ENCODE results near the gene TNIK.

Gene TNIK

DNA sequence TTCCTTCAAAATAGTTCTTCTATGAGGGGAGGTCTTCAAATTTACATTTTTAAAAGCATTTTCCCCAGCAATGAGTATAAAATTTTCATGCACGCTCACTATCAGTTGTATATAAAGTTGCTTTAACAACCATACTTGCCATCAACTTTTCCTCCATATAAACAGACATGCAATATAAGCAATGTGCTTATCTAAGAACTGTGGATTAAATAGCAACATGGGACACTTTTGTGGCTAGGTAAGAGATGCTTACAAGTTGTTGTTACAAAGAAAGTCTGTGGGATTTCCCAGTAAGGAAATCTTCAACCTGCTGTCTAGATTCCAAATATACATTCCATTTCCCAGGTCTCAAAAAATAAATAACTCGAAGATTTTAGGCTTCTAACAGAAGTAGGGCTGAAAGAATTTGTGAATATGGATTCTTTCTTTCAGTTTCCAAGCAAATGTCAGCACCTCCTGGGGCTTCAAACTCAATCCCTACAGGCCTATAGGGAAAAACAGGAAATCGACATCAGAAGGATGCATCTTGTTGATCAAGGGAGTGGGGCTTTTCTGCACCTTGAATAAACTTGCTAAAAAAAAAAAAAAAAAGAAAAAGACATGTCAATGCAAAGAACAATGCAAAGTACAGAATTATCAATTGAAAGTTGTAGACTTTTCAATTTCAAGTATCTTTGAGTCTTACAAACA is 16.1 kb downstream of the TNIK start:
- Histone ChIP-seq H3K27me3 (replicated peaks; ENCODE audit: control insufficient read depth, insufficient read depth, low read length) (no peaks in the 10 kb centered on the region), H3K4me3 (ENCODE audit: low read length) (no peak overlapping the region), H3K4me1 (ENCODE audit: control insufficient read depth, insufficient read depth, low read length) (no peaks in the 10 kb centered on the region), H3K9me3 (ENCODE audit: control insufficient read depth, low read length) (no peaks in the 10 kb centered on the region), H3K9ac (ENCODE audit: low read length) (no peak overlapping the region), H3K36me3 (ENCODE audit: control insufficient read depth, insufficient read depth, low read length, severe bottlenecking) (no peaks in the 10 kb centered on the region)
- DNase-seq (ENCODE audit: low read depth), result no peak

DNA sequence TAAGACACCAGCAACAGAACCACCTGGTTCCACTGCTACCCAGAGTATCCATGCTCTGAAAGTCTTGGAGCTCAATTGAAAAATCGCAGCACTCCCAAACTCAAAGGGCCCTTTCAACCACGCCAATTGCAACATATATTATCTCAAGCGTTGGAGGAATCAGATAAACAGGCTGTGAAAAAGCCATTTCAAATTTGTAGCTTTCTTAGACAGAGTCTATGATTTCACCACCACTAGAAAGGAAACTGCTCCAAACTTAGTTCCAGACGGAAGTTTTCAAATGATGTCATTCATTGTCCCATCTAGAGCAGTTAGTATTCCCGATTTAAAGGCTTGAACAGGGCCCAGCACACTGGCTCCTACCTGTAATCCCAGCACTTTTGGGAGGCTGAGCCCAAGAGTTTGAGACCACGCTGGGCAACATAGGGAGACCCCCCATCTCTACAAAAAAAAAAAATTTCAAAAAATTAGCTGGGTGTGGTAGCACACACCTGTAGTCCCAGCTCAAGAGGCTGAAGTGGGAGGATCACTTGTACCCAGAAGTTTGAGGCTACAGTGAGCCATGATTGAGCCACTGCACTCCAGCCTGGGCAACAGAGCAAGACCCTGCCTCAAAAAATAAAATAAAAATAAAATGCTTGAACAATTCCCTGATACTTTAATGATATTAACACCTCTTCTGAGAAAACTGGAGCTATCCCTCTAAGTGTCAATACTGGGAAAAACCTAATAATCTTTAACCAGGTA is 16.8 kb downstream of the TNIK start:
- no peak for DNase-seq (ENCODE audit: low read depth)
- H3K27me3 ChIP-seq (replicated peaks; ENCODE audit: control insufficient read depth, insufficient read depth, low read length), result no peaks in the 10 kb centered on the region
- H3K9ac ChIP-seq (ENCODE audit: low read length), result no peak overlapping the region
- no peak overlapping the region for H3K4me3 ChIP-seq (ENCODE audit: low read length)
- H3K9me3 ChIP-seq (ENCODE audit: control insufficient read depth, low read length), result no peaks in the 10 kb centered on the region
- no peaks in the 10 kb centered on the region for H3K36me3 ChIP-seq (ENCODE audit: control insufficient read depth, insufficient read depth, low read length, severe bottlenecking)
- H3K4me1 ChIP-seq (ENCODE audit: control insufficient read depth, insufficient read depth, low read length), result no peaks in the 10 kb centered on the region

DNA sequence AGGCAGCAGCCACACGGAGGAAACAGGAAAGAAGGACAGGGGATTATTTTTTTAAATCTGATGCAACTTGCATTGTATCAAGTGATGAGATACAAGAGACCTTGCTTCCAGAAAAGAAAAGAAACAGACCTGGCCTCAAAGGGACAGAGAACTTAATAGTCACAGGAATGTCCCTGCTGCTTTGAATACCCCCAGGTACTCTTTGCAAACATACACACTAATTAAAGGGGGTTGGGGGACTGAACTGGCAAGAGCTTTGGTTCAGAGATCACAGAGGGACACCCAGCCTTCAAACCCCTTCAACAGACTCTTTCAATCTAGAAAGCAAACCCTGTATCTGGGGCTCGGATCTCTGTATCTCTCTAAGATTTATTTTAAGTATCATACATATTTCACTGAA is 18.0 kb downstream of the TNIK start:
- Histone ChIP-seq H3K36me3 (ENCODE audit: control insufficient read depth, insufficient read depth, low read length, severe bottlenecking) (no peaks in the 10 kb centered on the region), H3K4me3 (ENCODE audit: low read length) (no peak overlapping the region), H3K27me3 (replicated peaks; ENCODE audit: control insufficient read depth, insufficient read depth, low read length) (no peaks in the 10 kb centered on the region), H3K9me3 (ENCODE audit: control insufficient read depth, low read length) (no peaks in the 10 kb centered on the region), H3K4me1 (ENCODE audit: control insufficient read depth, insufficient read depth, low read length) (no peaks in the 10 kb centered on the region), H3K9ac (ENCODE audit: low read length) (no peak overlapping the region)
- no peak for DNase-seq (ENCODE audit: low read depth)

DNA sequence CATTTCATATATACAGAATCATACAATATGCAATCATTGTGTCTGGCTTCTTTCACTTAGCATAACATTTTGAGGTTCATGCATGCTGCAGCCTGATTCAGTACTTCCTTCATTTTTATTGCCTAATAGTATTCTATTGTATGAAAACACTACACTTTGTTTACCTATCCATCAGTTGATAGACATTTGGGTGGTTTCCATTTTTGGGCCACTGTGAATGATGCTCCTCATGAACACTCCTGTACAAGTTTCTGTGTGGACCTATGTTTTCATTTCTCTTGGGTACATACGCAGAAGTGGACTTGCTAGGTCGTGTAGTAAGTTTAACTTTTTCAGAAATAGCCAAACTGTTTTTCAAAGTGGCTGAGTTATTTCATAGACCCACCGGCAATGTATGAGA is 18.8 kb downstream of the TNIK start:
- no peak for DNase-seq (ENCODE audit: low read depth)

DNA sequence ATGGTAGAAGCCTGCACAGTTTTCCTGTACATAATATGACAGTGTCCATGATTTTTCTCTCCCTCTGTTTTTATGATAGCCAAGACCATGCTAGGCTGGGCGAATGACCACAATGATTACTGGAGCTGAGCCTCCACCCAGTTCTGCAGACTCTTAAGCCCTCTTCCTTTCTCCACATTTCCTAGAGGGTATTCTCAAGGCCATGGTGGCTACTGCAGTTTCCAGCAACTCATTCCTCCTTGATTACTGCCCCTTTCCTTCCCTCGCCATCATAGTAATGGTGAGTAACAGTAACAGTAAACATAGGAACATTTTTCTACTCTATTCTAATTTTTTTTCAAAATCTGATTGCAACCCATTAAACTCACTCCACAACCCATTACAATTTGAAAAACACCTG is 20.2 kb downstream of the TNIK start:
- H3K27me3 ChIP-seq (replicated peaks; ENCODE audit: control insufficient read depth, insufficient read depth, low read length), result no peaks in the 10 kb centered on the region
- no peaks in the 10 kb centered on the region for H3K4me1 ChIP-seq (ENCODE audit: control insufficient read depth, insufficient read depth, low read length)
- H3K9ac ChIP-seq (ENCODE audit: low read length), result no peak overlapping the region
- no peaks in the 10 kb centered on the region for H3K9me3 ChIP-seq (ENCODE audit: control insufficient read depth, low read length)
- DNase-seq (ENCODE audit: low read depth), result no peak
- H3K4me3 ChIP-seq (ENCODE audit: low read length), result no peak overlapping the region
- H3K36me3 ChIP-seq (ENCODE audit: control insufficient read depth, insufficient read depth, low read length, severe bottlenecking), result no peaks in the 10 kb centered on the region

More for the DNA sequence above, 18.8 kb downstream of the TNIK start:
- Histone ChIP-seq H3K36me3 (ENCODE audit: control insufficient read depth, insufficient read depth, low read length, severe bottlenecking) (no peaks in the 10 kb centered on the region), H3K27me3 (replicated peaks; ENCODE audit: control insufficient read depth, insufficient read depth, low read length) (no peaks in the 10 kb centered on the region), H3K9ac (ENCODE audit: low read length) (no peak overlapping the region), H3K9me3 (ENCODE audit: control insufficient read depth, low read length) (no peaks in the 10 kb centered on the region), H3K4me3 (ENCODE audit: low read length) (no peak overlapping the region), H3K4me1 (ENCODE audit: control insufficient read depth, insufficient read depth, low read length) (no peaks in the 10 kb centered on the region)

DNA sequence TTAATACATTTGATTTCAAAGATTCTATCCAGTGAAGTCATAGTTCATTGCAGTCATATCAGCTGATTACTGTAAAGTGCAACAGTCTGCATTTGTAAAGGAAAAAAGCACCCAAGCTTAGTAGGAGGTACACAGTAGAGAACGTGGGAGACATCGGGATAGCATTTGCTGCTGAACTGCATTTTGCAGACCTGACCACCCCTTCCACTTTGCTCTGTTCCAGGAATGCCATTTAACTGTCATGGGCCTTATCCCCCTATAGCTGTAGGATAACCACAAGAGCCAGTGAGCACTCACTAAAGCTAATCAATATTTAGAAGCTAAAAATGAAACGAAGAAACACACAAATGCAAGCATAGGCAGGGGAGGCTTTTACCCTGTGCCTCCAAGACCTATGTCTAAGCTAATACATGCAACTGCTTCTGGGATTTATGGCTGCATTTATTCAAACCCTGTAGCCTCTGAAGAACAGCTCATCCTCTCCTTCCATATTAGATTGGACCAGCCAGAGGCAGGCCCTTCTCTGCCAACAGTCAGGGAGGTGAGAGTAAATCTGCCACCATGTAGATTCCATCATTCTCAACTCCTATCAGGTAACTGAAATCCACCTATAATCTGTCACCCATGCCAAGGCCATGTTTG is 23.0 kb downstream of the TNIK start:
- H3K4me1 ChIP-seq (ENCODE audit: control insufficient read depth, insufficient read depth, low read length), result no peaks in the 10 kb centered on the region
- H3K27me3 ChIP-seq (replicated peaks; ENCODE audit: control insufficient read depth, insufficient read depth, low read length), result no peaks in the 10 kb centered on the region
- H3K36me3 ChIP-seq (ENCODE audit: control insufficient read depth, insufficient read depth, low read length, severe bottlenecking), result no peaks in the 10 kb centered on the region
- H3K4me3 ChIP-seq (ENCODE audit: low read length), result no peak overlapping the region
- H3K9me3 ChIP-seq (ENCODE audit: control insufficient read depth, low read length), result no peaks in the 10 kb centered on the region
- H3K9ac ChIP-seq (ENCODE audit: low read length), result no peak overlapping the region
- no peak for DNase-seq (ENCODE audit: low read depth)

DNA sequence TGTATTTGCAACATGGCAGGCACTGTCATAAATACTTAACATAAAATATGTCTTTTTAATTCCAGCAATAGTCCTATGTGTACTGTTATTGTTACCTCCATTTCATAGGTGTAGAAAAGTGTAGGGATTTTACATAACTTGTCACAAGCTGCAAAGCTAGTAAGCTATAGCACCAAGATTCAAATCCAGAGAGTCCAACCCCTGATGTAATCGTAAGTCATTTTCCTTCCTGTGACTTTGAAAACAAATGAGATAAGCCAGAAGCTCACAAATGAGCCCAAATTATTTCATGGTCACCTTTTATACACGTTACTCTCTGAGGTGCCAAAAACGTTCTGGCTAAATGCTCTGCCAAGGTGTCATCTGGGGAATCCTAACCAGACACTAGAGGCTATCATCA is 23.8 kb downstream of the TNIK start:
- no peak for DNase-seq (ENCODE audit: low read depth)
- Histone ChIP-seq H3K9ac (ENCODE audit: low read length) (no peak overlapping the region), H3K27me3 (replicated peaks; ENCODE audit: control insufficient read depth, insufficient read depth, low read length) (no peaks in the 10 kb centered on the region), H3K4me3 (ENCODE audit: low read length) (no peak overlapping the region), H3K9me3 (ENCODE audit: control insufficient read depth, low read length) (no peaks in the 10 kb centered on the region), H3K4me1 (ENCODE audit: control insufficient read depth, insufficient read depth, low read length) (no peaks in the 10 kb centered on the region), H3K36me3 (ENCODE audit: control insufficient read depth, insufficient read depth, low read length, severe bottlenecking) (no peaks in the 10 kb centered on the region)

DNA sequence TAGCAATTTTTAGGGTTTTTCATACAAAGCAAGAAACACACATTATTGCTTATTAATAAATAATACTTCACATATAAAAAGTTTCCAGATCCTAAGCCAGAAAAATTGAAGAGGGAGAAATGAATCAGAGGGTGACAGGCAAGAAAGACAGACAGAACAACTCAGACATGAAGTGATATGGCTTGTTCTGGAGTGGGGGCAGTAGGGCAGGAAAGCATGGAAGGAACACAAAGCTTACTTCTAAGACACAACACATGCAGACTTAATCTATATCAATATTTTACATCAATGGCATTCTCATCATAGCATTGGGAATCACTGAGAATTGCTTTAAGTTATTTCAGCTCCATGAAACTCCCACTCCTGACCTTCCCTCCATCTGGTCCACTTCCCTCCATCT is 24.4 kb downstream of the TNIK start:
- Histone ChIP-seq H3K4me1 (ENCODE audit: control insufficient read depth, insufficient read depth, low read length) (no peaks in the 10 kb centered on the region), H3K36me3 (ENCODE audit: control insufficient read depth, insufficient read depth, low read length, severe bottlenecking) (no peaks in the 10 kb centered on the region), H3K9ac (ENCODE audit: low read length) (no peak overlapping the region), H3K27me3 (replicated peaks; ENCODE audit: control insufficient read depth, insufficient read depth, low read length) (no peaks in the 10 kb centered on the region), H3K9me3 (ENCODE audit: control insufficient read depth, low read length) (no peaks in the 10 kb centered on the region), H3K4me3 (ENCODE audit: low read length) (no peak overlapping the region)
- no peak for DNase-seq (ENCODE audit: low read depth)

DNA sequence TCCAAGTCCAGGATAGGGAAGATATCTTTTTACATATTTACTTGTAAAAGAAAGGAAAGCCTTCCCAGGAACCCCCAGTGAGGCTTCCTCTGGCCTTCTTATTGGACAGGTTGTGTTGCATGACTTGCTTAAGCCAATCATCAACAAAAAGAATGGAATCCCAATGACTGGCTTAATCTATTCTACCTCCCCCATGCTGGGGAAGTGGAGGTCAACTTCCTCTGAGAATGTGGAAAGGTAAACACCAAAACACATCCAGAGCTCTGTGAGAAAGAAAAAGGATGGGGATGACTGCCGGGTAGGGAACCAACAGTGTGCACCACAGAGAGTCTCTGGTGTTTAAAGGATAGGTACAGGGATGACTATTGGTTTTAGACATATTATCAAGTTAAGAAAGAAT is 25.1 kb downstream of the TNIK start:
- Histone ChIP-seq H3K27me3 (replicated peaks; ENCODE audit: control insufficient read depth, insufficient read depth, low read length) (no peaks in the 10 kb centered on the region), H3K4me1 (ENCODE audit: control insufficient read depth, insufficient read depth, low read length) (no peaks in the 10 kb centered on the region), H3K4me3 (ENCODE audit: low read length) (no peak overlapping the region), H3K9me3 (ENCODE audit: control insufficient read depth, low read length) (no peaks in the 10 kb centered on the region), H3K36me3 (ENCODE audit: control insufficient read depth, insufficient read depth, low read length, severe bottlenecking) (no peaks in the 10 kb centered on the region), H3K9ac (ENCODE audit: low read length) (no peak overlapping the region)
- DNase-seq (ENCODE audit: low read depth), result no peak

DNA sequence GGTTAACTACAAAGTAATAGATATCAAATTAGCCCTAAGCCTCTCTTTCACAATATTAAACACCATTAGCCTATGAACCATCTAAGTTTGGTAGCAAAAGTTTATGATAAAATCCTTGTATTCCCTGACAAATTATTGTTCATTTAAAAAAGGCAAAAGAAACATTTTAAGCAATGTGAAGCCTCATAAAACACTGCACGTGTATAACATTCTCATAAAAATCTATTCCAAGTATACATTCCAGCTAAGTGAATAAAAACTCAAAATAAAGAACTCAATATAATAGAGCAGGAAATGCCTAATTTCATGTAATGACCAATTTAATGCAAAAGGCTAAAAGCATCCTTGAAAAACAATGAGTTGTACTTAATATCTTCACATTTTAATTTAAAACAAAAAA is 27.7 kb downstream of the TNIK start:
- no peaks in the 10 kb centered on the region for H3K27me3 ChIP-seq (replicated peaks; ENCODE audit: control insufficient read depth, insufficient read depth, low read length)
- H3K36me3 ChIP-seq (ENCODE audit: control insufficient read depth, insufficient read depth, low read length, severe bottlenecking), result no peaks in the 10 kb centered on the region
- no peaks in the 10 kb centered on the region for H3K4me1 ChIP-seq (ENCODE audit: control insufficient read depth, insufficient read depth, low read length)
- no peak overlapping the region for H3K4me3 ChIP-seq (ENCODE audit: low read length)
- H3K9me3 ChIP-seq (ENCODE audit: control insufficient read depth, low read length), result no peaks in the 10 kb centered on the region
- no peak overlapping the region for H3K9ac ChIP-seq (ENCODE audit: low read length)
- DNase-seq (ENCODE audit: low read depth), result no peak

DNA sequence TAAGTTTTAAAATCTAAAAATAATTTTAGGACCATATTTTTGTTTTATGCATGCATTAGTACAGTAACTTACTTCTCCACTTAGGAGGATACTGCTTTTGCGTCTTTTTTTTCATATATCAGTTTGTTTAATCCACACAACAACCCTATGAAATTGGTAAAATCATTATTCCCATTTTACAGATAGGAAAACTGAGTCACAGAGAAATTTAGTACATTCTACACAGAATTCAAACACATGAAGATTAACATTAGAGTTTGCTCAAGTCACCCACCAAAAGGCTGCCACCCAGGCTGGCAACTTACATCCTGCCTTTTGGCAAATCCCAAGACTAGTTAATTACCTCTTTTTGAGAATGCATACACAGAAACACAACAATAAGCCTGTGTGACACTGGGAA is 28.7 kb downstream of the TNIK start:
- H3K27me3 ChIP-seq (replicated peaks; ENCODE audit: control insufficient read depth, insufficient read depth, low read length), result peaks cover 3% of the 10 kb centered on the region
- H3K9me3 ChIP-seq (ENCODE audit: control insufficient read depth, low read length), result no peaks in the 10 kb centered on the region
- no peaks in the 10 kb centered on the region for H3K36me3 ChIP-seq (ENCODE audit: control insufficient read depth, insufficient read depth, low read length, severe bottlenecking)
- H3K4me1 ChIP-seq (ENCODE audit: control insufficient read depth, insufficient read depth, low read length), result no peaks in the 10 kb centered on the region
- H3K4me3 ChIP-seq (ENCODE audit: low read length), result no peak overlapping the region
- no peak for DNase-seq (ENCODE audit: low read depth)
- no peak overlapping the region for H3K9ac ChIP-seq (ENCODE audit: low read length)

Data from adipocyte (in vitro differentiated cells).